DND-41 (cell line): ENCODE data around the gene MED22.

Experiments used
- ATAC-seq: fragments of 200-7000 bp; cut with Tn5 transposase; 3 replicates; pipeline ENCODE4 v1.9.1; 2021; ENCODE audit warnings: low read depth; ENCODE audit not compliant: insufficient read depth
- DNase-seq: peaks from one replicate; pipeline ENCODE4 v3.0.0-alpha.2; 2020
- H2AFZ ChIP-seq: 2 replicates; pipeline ENCODE4 v1.6.0; 2012; ENCODE audit warnings: low read depth, low read length
- H3K27ac ChIP-seq: 2 replicates; pipeline ENCODE4 v1.5.1; 2012; ENCODE audit warnings: low read length, inconsistent platforms
- H3K27me3 ChIP-seq: fragments of 200-600 bp; sonication (generic); 2 replicates; pipeline ENCODE4 v1.6.0; 2012; ENCODE audit warnings: low read length, mild to moderate bottlenecking, inconsistent platforms; ENCODE audit not compliant: insufficient read depth, poor library complexity
- H3K36me3 ChIP-seq: 2 replicates; pipeline ENCODE4 v1.5.1; 2012; ENCODE audit warnings: low read length, inconsistent platforms; ENCODE audit not compliant: insufficient read depth
- H3K4me1 ChIP-seq: 2 replicates; pipeline ENCODE4 v1.5.1; 2012; ENCODE audit warnings: mild to moderate bottlenecking, low read length; ENCODE audit not compliant: insufficient read depth
- H3K4me2 ChIP-seq: 2 replicates; pipeline ENCODE4 v1.6.0; 2012; ENCODE audit warnings: mild to moderate bottlenecking, moderate library complexity, low read length, inconsistent platforms; ENCODE audit not compliant: insufficient read depth
- H3K4me3 ChIP-seq, 2 experiments: fragments of 200-600 bp in 1 of 2; shearing (Covaris generic) in 1 of 2; 2 replicates each; pipeline ENCODE4 v1.5.1; 2012 to 2016; ENCODE audit warnings: inconsistent platforms in 2 of 2, low read length in 2 of 2, mild to moderate bottlenecking in 2 of 2, low read depth in 1 of 2, moderate library complexity in 1 of 2
- H3K79me2 ChIP-seq: 2 replicates; pipeline ENCODE4 v1.6.0; 2012; ENCODE audit warnings: low read length, inconsistent platforms; ENCODE audit not compliant: insufficient read depth
- H3K9ac ChIP-seq: 2 replicates; pipeline ENCODE4 v1.6.0; 2012; ENCODE audit warnings: low read depth, mild to moderate bottlenecking, inconsistent platforms, low read length, moderate library complexity
- H3K9me3 ChIP-seq: 2 replicates; pipeline ENCODE4 v1.5.1; 2012; ENCODE audit warnings: low read length, moderate library complexity, mild to moderate bottlenecking, inconsistent platforms; ENCODE audit not compliant: insufficient read depth, severe bottlenecking
- H4K20me1 ChIP-seq: 2 replicates; pipeline ENCODE4 v1.6.0; 2012; ENCODE audit warnings: low read length; ENCODE audit not compliant: insufficient read depth
- EZH2 ChIP-seq: IDR thresholded peaks from 3 replicates; pipeline ENCODE4 v1.6.1; 2012; ENCODE audit warnings: borderline replicate concordance, low read depth, mild to moderate bottlenecking, moderate library complexity, low read length, inconsistent platforms; ENCODE audit not compliant: severe bottlenecking
- TF ChIP-seq, protein P1 (sequence below): IDR thresholded peaks from 2 replicates; pipeline ENCODE4 v1.5.1; 2012; ENCODE audit warnings: borderline replicate concordance, low read length, moderate library complexity, mild to moderate bottlenecking; ENCODE audit not compliant: poor library complexity, severe bottlenecking; ENCODE audit errors: extremely low read depth

The MED22 gene

DNA sequence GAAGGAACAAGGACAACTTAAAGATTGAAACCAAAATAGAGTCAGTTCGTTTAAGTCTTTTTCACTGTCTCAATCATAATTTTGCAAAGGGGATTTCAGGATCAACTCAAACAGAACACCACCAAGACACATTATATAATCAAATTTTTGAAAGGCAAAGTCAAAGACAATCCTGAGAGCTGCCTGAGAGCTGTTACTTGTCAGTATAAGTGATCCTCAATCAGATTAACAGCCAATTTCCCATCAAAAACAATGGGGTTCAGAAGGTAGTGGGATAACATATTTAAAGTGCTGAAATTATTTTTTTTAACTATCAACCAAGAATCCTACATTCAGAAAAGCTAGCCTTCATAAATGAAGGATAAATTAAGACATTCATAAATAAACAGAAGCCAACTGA is 53.7 kb downstream of the MED22 start:
- ATAC-seq = no peak

DNA sequence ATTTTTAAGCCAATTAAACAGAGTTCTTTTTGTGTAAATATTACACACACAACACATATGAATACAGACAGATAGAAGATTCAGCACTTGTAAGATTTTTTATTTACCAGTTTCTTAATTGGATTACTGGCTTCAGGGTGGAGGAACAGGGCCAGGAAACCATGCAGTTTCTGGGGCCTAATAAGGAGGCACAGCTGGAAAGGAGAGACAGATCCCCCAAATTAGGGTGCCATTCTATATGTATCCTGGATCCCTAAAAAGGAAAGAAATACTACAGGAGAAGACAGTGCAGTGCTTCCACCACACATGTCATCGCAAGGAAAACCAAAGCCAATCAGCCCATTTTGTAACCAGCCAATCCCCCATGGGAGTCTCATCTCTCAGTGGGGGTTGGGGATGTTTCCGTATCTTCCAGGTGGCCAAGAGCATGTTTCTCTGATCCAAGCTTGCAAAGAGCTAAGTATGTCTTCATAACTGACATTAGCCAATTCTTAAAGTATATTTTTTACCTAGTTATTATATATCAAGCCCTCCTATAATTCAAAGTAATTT is 57.1 kb downstream of the MED22 start:
- TF ChIP-seq, protein P1, sequence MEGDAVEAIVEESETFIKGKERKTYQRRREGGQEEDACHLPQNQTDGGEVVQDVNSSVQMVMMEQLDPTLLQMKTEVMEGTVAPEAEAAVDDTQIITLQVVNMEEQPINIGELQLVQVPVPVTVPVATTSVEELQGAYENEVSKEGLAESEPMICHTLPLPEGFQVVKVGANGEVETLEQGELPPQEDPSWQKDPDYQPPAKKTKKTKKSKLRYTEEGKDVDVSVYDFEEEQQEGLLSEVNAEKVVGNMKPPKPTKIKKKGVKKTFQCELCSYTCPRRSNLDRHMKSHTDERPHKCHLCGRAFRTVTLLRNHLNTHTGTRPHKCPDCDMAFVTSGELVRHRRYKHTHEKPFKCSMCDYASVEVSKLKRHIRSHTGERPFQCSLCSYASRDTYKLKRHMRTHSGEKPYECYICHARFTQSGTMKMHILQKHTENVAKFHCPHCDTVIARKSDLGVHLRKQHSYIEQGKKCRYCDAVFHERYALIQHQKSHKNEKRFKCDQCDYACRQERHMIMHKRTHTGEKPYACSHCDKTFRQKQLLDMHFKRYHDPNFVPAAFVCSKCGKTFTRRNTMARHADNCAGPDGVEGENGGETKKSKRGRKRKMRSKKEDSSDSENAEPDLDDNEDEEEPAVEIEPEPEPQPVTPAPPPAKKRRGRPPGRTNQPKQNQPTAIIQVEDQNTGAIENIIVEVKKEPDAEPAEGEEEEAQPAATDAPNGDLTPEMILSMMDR = no peak
- no peak for TF ChIP-seq EZH2
- Histone ChIP-seq H3K4me2 (no peak overlapping the region), H3K9me3 (peaks cover 16% of the 10 kb centered on the region), H3K36me3 (no peaks in the 10 kb centered on the region), H3K9ac (no peak overlapping the region), H3K27me3 (no peaks in the 10 kb centered on the region), H4K20me1 (no peaks in the 10 kb centered on the region), H3K79me2 (no peaks in the 10 kb centered on the region), H3K27ac (no peak overlapping the region), H3K4me1 (no peaks in the 10 kb centered on the region), H3K4me3 (no peak overlapping the region), H2AFZ (no peak overlapping the region)
- DNase-seq (peak; percentile 8), ATAC-seq (no peak)

More for the DNA sequence above, 53.7 kb downstream of the MED22 start:
- Histone ChIP-seq H3K4me2 (no peak overlapping the region), H3K27ac (no peak overlapping the region), H3K4me1 (no peaks in the 10 kb centered on the region), H3K27me3 (no peaks in the 10 kb centered on the region), H3K79me2 (no peaks in the 10 kb centered on the region), H3K9ac (no peak overlapping the region), H3K9me3 (peaks cover 11% of the 10 kb centered on the region), H3K4me3 (no peak overlapping the region), H3K36me3 (no peaks in the 10 kb centered on the region), H4K20me1 (no peaks in the 10 kb centered on the region), H2AFZ (no peak overlapping the region)
- TF ChIP-seq, protein P1 = no peak
- TF ChIP-seq EZH2 = no peak
- no peak for DNase-seq
